Panc1 (cell line): ENCODE results near the gene ACOXL. TPM values are rescaled to one million over a fixed set of nuclear protein-coding genes. Genes with fewer than 3 reads are reported as not detected.
"Not testable (repeated sequence)": the region's sequence is repeated elsewhere in the genome, so short reads cannot be mapped to it uniquely, and the experiment has no call there.

Experiments used
- ATAC-seq: fragments of 200-7000 bp; cut with Tn5 transposase; 2 replicates; pipeline ENCODE4 v1.9.1; 2020; ENCODE audit warnings: mild to moderate bottlenecking, moderate library complexity
- BruUV-seq: library from RNA; stranded (reverse); fragments of 400-500 nt; replicated peaks from 2 replicates; lab custom pipeline; 2021; lab: Mats Ljungman, UMichigan
- CTCF ChIA-PET: fragments of 300-600 bp; sonication (Branson Sonifier 250); formaldehyde crosslinking; loops from one replicate; lab custom pipeline; 2022; ENCODE audit warnings: antibody characterized with exemption; lab: Charles Lee
- POLR2A ChIA-PET: fragments of 300-600 bp; sonication (Branson Sonifier 250); formaldehyde crosslinking; loops from one replicate; lab custom pipeline; 2022; ENCODE audit warnings: antibody characterized with exemption; lab: Charles Lee
- DNase-seq: peaks from one replicate; pipeline ENCODE4 v3.0.0-alpha.2; 2010; ENCODE audit warnings: low read depth, low spot score
- H3K27ac ChIP-seq: 2 replicates; pipeline ENCODE4 v1.5.1; 2011; ENCODE audit warnings: mild to moderate bottlenecking, low read length, inconsistent platforms
- H3K27me3 ChIP-seq: fragments of 200-500 bp; sonication (Bioruptor generic); 2 replicates; pipeline ENCODE4 v1.6.0; 2014; ENCODE audit warnings: low read length, inconsistent platforms; ENCODE audit not compliant: control insufficient read depth, insufficient read depth
- H3K36me3 ChIP-seq: fragments of 200-500 bp; sonication (Bioruptor generic); 2 replicates; pipeline ENCODE4 v1.5.1; 2014; ENCODE audit warnings: inconsistent platforms, mild to moderate bottlenecking, low read length, moderate library complexity; ENCODE audit not compliant: control insufficient read depth, insufficient read depth
- H3K4me1 ChIP-seq: 2 replicates; pipeline ENCODE4 v1.5.1; 2011; ENCODE audit warnings: inconsistent platforms, mild to moderate bottlenecking, low read length, moderate library complexity; ENCODE audit not compliant: control insufficient read depth, insufficient read depth
- H3K4me3 ChIP-seq, 2 experiments: 2 replicates each; pipeline ENCODE4 v1.5.1; 2011 to 2012; ENCODE audit warnings: low read depth in 2 of 2, low read length in 2 of 2, mild to moderate bottlenecking in 2 of 2, inconsistent platforms in 1 of 2, moderate library complexity in 1 of 2
- H3K9me3 ChIP-seq: fragments of 200-500 bp; sonication (Bioruptor generic); 2 replicates; pipeline ENCODE4 v1.5.1; 2014; ENCODE audit warnings: low read depth, mild to moderate bottlenecking, inconsistent platforms, low read length, moderate library complexity; ENCODE audit not compliant: control insufficient read depth, insufficient read depth
- CTCF ChIP-seq: fragments of 450-650 bp; IDR thresholded peaks from 2 replicates; pipeline ENCODE4 v1.5.1; 2017; ENCODE audit warnings: mild to moderate bottlenecking
- POLR2AphosphoS5 ChIP-seq: IDR thresholded peaks from 2 replicates; pipeline ENCODE4 v1.6.1; 2012; ENCODE audit warnings: mild to moderate bottlenecking, low read depth, low read length, moderate library complexity
- REST ChIP-seq, 2 experiments: IDR thresholded peaks; 2 replicates each; pipeline ENCODE4 v1.6.1; 2011 to 2012; ENCODE audit warnings: low read depth in 2 of 2, control low read depth in 1 of 2, low read length in 1 of 2, mild to moderate bottlenecking in 1 of 2, moderate library complexity in 1 of 2; ENCODE audit not compliant: insufficient read depth in 1 of 2
- SIN3A ChIP-seq: IDR thresholded peaks from 2 replicates; pipeline ENCODE4 v1.6.1; 2012; ENCODE audit warnings: low read depth, mild to moderate bottlenecking, low read length, moderate library complexity, borderline replicate concordance; ENCODE audit not compliant: insufficient read depth
- TCF7L2 ChIP-seq: IDR thresholded peaks from 2 replicates; pipeline ENCODE4 v1.6.1; 2011; ENCODE audit warnings: mild to moderate bottlenecking, low read depth, low read length, inconsistent platforms
- in situ Hi-C: cut with HindIII; loops from 2 replicates; pipeline ENCODE4 v1.10.0; 2016; ENCODE audit warnings: low sequenced_read_pairs, low pct_unique_long_range_greater_than_20kb
- intact Hi-C: fragments of 100-400 bp; cut with micrococcal nuclease; formaldehyde crosslinking; loops from one replicate; pipeline ENCODE4 v1.10.0; 2022; ENCODE audit not compliant: unreplicated experiment
- total RNA-seq: library from RNA; stranded (reverse); gene quantifications from one replicate; pipeline ENCODE4 v1.2.1, GENCODE V29; 2021; ENCODE audit not compliant: unreplicated experiment

The ACOXL gene
- total RNA-seq, 1 experiment from 2014 or later: 4.9 TPM

GRCh38 chr2:111044066-111044465, 311.7 kb downstream of the ACOXL start:
- BruUV-seq: no TSS peak
- ATAC-seq: no peak
- CTCF ChIA-PET: no interaction called here

GRCh38 chr2:111045236-111045635, 312.9 kb downstream of the ACOXL start:
- intact Hi-C loops, BruUV-seq, CTCF ChIA-PET, DNase-seq, POLR2A ChIA-PET, H3K9me3 ChIP-seq, H3K27ac ChIP-seq, H3K4me3 ChIP-seq, H3K4me1 ChIP-seq, H3K36me3 ChIP-seq, ATAC-seq, in situ Hi-C loops, H3K27me3 ChIP-seq: not testable (repeated sequence)

More at GRCh38 chr2:111044066-111044465, 311.7 kb downstream of the ACOXL start:
- TF ChIP-seq REST (IDR thresholded peaks at IDR 0.05; ENCODE audit: insufficient read depth in 1 of 2, low read depth in 2 of 2, low read length in 1 of 2) (no peak), CTCF (no peak)
- Histone ChIP-seq H3K9me3 (no peaks in the 10 kb centered on the region), H3K36me3 (no peaks in the 10 kb centered on the region), H3K4me1 (no peaks in the 10 kb centered on the region), H3K27me3 (peaks cover 1% of the 10 kb centered on the region; the same call in 1 of the 2 replicates), H3K4me3 (no peak overlapping the region), H3K27ac (no peak overlapping the region)
- POLR2A ChIA-PET: no interaction called here
- in situ Hi-C loops (no loop called here), intact Hi-C loops (no loop called here)
- no peak for DNase-seq

- TF ChIP-seq SIN3A (no peak), TCF7L2 (no peak), POLR2AphosphoS5 (no peak), REST (IDR thresholded peaks at IDR 0.05; ENCODE audit: insufficient read depth in 1 of 2, low read depth in 2 of 2, low read length in 1 of 2) (no peak), CTCF (no peak)
- no peak overlapping the region for H3K4me3 ChIP-seq
- no peaks in the 10 kb centered on the region for H3K27me3 ChIP-seq
- no peak overlapping the region for H3K27ac ChIP-seq
- DNase-seq (no peak), ATAC-seq (no peak)
- in situ Hi-C loops: no loop called here
- ChIA-PET POLR2A (no interaction called here), CTCF (no interaction called here)
- BruUV-seq: no TSS peak
- intact Hi-C loops: no loop called here
- no peaks in the 10 kb centered on the region for H3K36me3 ChIP-seq
- no peaks in the 10 kb centered on the region for H3K9me3 ChIP-seq
- H3K4me1 ChIP-seq: no peaks in the 10 kb centered on the region; the same call in 1 of the 2 replicates
These were observed 313.5 kb downstream of the ACOXL start for GRCh38 chr2:111045771-111046444.
